ENCODE measurements around the gene PIGU. TPM values are rescaled to one million over a fixed set of nuclear protein-coding genes. Genes with fewer than 3 reads are reported as not detected.

Gene PIGU
- total RNA-seq, 1 donor from 2014 or later = 40.1 TPM

DNA sequence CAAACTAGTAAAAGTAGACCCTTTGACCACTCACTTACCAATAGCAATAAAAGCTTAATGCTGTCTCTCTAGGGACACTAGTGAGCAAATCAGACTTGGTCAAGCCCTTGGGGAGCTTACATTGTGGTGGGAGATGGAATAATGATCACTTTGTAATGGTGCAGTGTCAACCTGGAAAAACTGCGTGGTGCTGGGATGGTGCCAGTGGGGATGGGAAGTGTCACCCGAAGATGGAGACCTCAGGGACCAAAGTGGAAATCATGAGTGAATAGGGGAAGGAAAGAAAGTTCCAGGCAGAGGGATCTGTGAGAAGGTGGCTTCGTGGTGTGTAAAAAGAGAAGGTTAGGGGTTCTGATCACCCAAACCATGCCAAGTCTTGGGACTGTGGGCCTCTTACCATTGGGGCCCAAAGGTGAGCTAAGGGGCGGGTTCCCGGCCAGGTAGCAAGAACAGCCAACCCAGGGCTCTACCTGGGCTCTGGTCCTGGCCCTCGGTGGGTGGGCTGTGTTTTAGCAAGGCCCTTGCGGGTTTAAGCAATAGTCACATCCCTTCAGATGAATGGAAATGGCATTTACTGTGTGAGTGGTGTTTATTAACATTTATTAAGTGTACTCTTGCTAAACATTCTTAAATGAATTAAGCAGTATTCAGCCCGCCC, 145.2 kb downstream of the PIGU start:
- Mint-ChIP-seq H3K27ac (no peak overlapping the region), H3K9me3 (no peaks in the 10 kb centered on the region), H3K36me3 (peaks cover 37% of the 10 kb centered on the region), H3K4me1 (peaks cover 19% of the 10 kb centered on the region), H3K4me3 (no peak overlapping the region), H3K27me3 (ENCODE audit: insufficient read depth, low read depth) (peaks cover 2% of the 10 kb centered on the region)
- no peaks in the 10 kb centered on the region for H3K4me1 ChIP-seq
- TF ChIP-seq EZH2phosphoT487 (IDR thresholded peaks at IDR 0.05) (no peak), EZH2 (IDR thresholded peaks at IDR 0.05) (no peak)
- TF ChIP-seq, protein P1, sequence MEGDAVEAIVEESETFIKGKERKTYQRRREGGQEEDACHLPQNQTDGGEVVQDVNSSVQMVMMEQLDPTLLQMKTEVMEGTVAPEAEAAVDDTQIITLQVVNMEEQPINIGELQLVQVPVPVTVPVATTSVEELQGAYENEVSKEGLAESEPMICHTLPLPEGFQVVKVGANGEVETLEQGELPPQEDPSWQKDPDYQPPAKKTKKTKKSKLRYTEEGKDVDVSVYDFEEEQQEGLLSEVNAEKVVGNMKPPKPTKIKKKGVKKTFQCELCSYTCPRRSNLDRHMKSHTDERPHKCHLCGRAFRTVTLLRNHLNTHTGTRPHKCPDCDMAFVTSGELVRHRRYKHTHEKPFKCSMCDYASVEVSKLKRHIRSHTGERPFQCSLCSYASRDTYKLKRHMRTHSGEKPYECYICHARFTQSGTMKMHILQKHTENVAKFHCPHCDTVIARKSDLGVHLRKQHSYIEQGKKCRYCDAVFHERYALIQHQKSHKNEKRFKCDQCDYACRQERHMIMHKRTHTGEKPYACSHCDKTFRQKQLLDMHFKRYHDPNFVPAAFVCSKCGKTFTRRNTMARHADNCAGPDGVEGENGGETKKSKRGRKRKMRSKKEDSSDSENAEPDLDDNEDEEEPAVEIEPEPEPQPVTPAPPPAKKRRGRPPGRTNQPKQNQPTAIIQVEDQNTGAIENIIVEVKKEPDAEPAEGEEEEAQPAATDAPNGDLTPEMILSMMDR (IDR thresholded peaks at IDR 0.05) = no peak
- H3K9ac ChIP-seq = no peak overlapping the region
- peaks cover 48% of the 10 kb centered on the region for H4K20me1 ChIP-seq (ENCODE audit: low read depth)
- no peak for DNase-seq (ENCODE audit: low spot score)
- H3K79me2 ChIP-seq (ENCODE audit: low read depth) = peaks cover 4% of the 10 kb centered on the region
- H3K9me3 ChIP-seq (ENCODE audit: low read depth) = no peaks in the 10 kb centered on the region
- H2AFZ ChIP-seq (replicated peaks) = no peak overlapping the region
- no peaks in the 10 kb centered on the region for H3K27me3 ChIP-seq
- no peak overlapping the region for H3K4me2 ChIP-seq
- no peaks in the 10 kb centered on the region for H3K36me3 ChIP-seq
- no peaks in the 10 kb centered on the region for H3F3A ChIP-seq (ENCODE audit: low read depth)
- H3K27ac ChIP-seq = no peak overlapping the region
- H3K4me3 ChIP-seq = no peak overlapping the region

GRCh38 chr20:34530342-34530741, 146.6 kb downstream of the PIGU start:
- Histone ChIP-seq H3K79me2 (ENCODE audit: low read depth) (peaks cover 8% of the 10 kb centered on the region), H3K27me3 (no peaks in the 10 kb centered on the region), H3K36me3 (no peaks in the 10 kb centered on the region), H3K9ac (no peak overlapping the region), H3K4me3 (no peak overlapping the region), H4K20me1 (ENCODE audit: low read depth) (peaks cover 48% of the 10 kb centered on the region), H3K4me1 (no peaks in the 10 kb centered on the region), H3K27ac (no peak overlapping the region), H3F3A (ENCODE audit: low read depth) (no peaks in the 10 kb centered on the region), H3K4me2 (no peak overlapping the region), H3K9me3 (ENCODE audit: low read depth) (no peaks in the 10 kb centered on the region), H2AFZ (replicated peaks) (no peak overlapping the region)
- no peaks in the 10 kb centered on the region for H3K27me3 Mint-ChIP-seq (ENCODE audit: insufficient read depth, low read depth)
- no peak overlapping the region for H3K4me3 Mint-ChIP-seq
- peaks cover 35% of the 10 kb centered on the region for H3K36me3 Mint-ChIP-seq
- TF ChIP-seq EZH2phosphoT487 (IDR thresholded peaks at IDR 0.05) = no peak
- no peak for TF ChIP-seq EZH2 (IDR thresholded peaks at IDR 0.05)
- TF ChIP-seq, protein P1 (IDR thresholded peaks at IDR 0.05) = no peak
- no peaks in the 10 kb centered on the region for H3K9me3 Mint-ChIP-seq
- DNase-seq (ENCODE audit: low spot score) = no peak
- H3K4me1 Mint-ChIP-seq = peaks cover 13% of the 10 kb centered on the region
- H3K27ac Mint-ChIP-seq = no peak overlapping the region

DNA sequence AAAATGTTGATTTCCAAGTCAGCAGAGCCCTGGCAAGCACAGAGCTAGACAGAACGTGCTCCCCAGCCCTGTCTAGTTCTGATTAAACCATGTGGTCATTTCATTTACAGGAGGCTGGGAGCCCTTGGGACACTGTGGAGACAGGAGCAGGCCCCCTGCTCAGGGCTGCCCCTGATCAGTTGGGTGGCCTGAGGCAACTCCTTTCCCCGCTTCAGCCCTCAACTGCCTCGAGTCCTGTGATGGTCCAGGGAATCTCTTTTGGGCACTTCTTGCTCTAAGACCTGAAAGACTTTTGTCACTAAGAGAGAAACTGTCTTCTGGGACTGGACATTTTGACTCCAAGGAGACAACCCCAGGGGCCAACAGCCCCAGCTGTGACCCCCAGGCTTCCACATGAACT, 147.2 kb downstream of the PIGU start:
- no peaks in the 10 kb centered on the region for H3K4me1 ChIP-seq
- H3K4me2 ChIP-seq = no peak overlapping the region
- no peak for DNase-seq (ENCODE audit: low spot score)
- H3K4me3 ChIP-seq = no peak overlapping the region
- Mint-ChIP-seq H3K9me3 (no peaks in the 10 kb centered on the region), H3K4me3 (no peak overlapping the region), H3K27me3 (ENCODE audit: insufficient read depth, low read depth) (no peaks in the 10 kb centered on the region), H3K27ac (no peak overlapping the region), H3K36me3 (peaks cover 33% of the 10 kb centered on the region), H3K4me1 (peaks cover 13% of the 10 kb centered on the region)
- no peaks in the 10 kb centered on the region for H3K9me3 ChIP-seq (ENCODE audit: low read depth)
- peaks cover 14% of the 10 kb centered on the region for H3K79me2 ChIP-seq (ENCODE audit: low read depth)
- H3K9ac ChIP-seq = no peak overlapping the region
- H3K36me3 ChIP-seq = no peaks in the 10 kb centered on the region
- no peak for TF ChIP-seq EZH2 (IDR thresholded peaks at IDR 0.05)
- TF ChIP-seq EZH2phosphoT487 (IDR thresholded peaks at IDR 0.05) = no peak
- TF ChIP-seq, protein P1 (IDR thresholded peaks at IDR 0.05) = no peak
- H3K27me3 ChIP-seq = no peaks in the 10 kb centered on the region
- H2AFZ ChIP-seq (replicated peaks) = no peak overlapping the region
- no peak overlapping the region for H3K27ac ChIP-seq
- no peaks in the 10 kb centered on the region for H3F3A ChIP-seq (ENCODE audit: low read depth)
- H4K20me1 ChIP-seq (ENCODE audit: low read depth) = peaks cover 49% of the 10 kb centered on the region
